OCI-LY7 (cell line): ENCODE results near the gene WNT7A. TPM values are rescaled to one million over a fixed set of nuclear protein-coding genes. Genes with fewer than 3 reads are reported as not detected.

ENCODE experiments used
- BruUV-seq: library from RNA; stranded (reverse); fragments of 400-500 nt; replicated peaks from 2 replicates; lab custom pipeline; 2021; lab: Mats Ljungman, UMichigan
- CTCF ChIA-PET: fragments of 300-600 bp; sonication (Branson Sonifier 250); formaldehyde crosslinking; loops from one replicate; lab custom pipeline; 2022; ENCODE audit warnings: antibody characterized with exemption; ENCODE audit not compliant: unreplicated experiment; lab: Charles Lee
- POLR2A ChIA-PET: fragments of 300-600 bp; sonication (Branson Sonifier 250); formaldehyde crosslinking; loops from one replicate; lab custom pipeline; 2022; ENCODE audit warnings: antibody characterized with exemption; lab: Charles Lee
- DNase-seq: peaks from one replicate; pipeline ENCODE4 v3.0.0-alpha.2; 2015; ENCODE audit warnings: low spot score
- H2AFZ ChIP-seq: fragments of 200-600 bp; sonication (generic), shearing (Covaris generic); 2 replicates; pipeline ENCODE4 v1.6.1; 2014; ENCODE audit warnings: mild to moderate bottlenecking, antibody characterized with exemption, low read length, moderate library complexity
- H3K27ac ChIP-seq: fragments of 200-600 bp; sonication (generic); 2 replicates; pipeline ENCODE4 v1.5.1; 2014; ENCODE audit warnings: mixed run types, low read depth, mild to moderate bottlenecking, moderate library complexity, low read length, inconsistent platforms; ENCODE audit not compliant: poor library complexity, severe bottlenecking
- H3K36me3 ChIP-seq: fragments of 200-600 bp; sonication (generic); 2 replicates; pipeline ENCODE4 v1.6.1; 2014; ENCODE audit warnings: mild to moderate bottlenecking, antibody characterized with exemption, low read length, moderate library complexity, mixed read lengths; ENCODE audit not compliant: insufficient read depth
- H3K4me1 ChIP-seq: fragments of 200-600 bp; sonication (generic); 2 replicates; pipeline ENCODE4 v1.5.1; 2014; ENCODE audit warnings: mild to moderate bottlenecking, low read length; ENCODE audit not compliant: insufficient read depth, poor library complexity, severe bottlenecking
- H3K4me2 ChIP-seq: fragments of 200-600 bp; sonication (generic); 2 replicates; pipeline ENCODE4 v1.6.1; 2014; ENCODE audit warnings: mild to moderate bottlenecking, low read length
- H3K4me3 ChIP-seq: fragments of 200-600 bp; sonication (generic); 2 replicates; pipeline ENCODE4 v1.5.1; 2014; ENCODE audit warnings: mild to moderate bottlenecking, low read depth, low read length; ENCODE audit not compliant: poor library complexity, severe bottlenecking
- H3K79me2 ChIP-seq: fragments of 200-600 bp; sonication (generic); 2 replicates; pipeline ENCODE4 v1.6.1; 2016; ENCODE audit warnings: low read depth, mild to moderate bottlenecking, low read length, moderate library complexity, mixed read lengths; ENCODE audit not compliant: insufficient read depth
- H3K9me2 ChIP-seq: fragments of 200-600 bp; sonication (generic); 2 replicates; pipeline ENCODE4 v1.6.1; 2016; ENCODE audit warnings: mild to moderate bottlenecking, low read length, mixed read lengths; ENCODE audit not compliant: insufficient read depth
- H3K9me3 ChIP-seq: fragments of 200-600 bp; sonication (generic); 2 replicates; pipeline ENCODE4 v1.6.1; 2014; ENCODE audit warnings: mild to moderate bottlenecking, mixed run types, low read length, mixed read lengths
- H4K20me1 ChIP-seq: fragments of 200-600 bp; sonication (generic); 2 replicates; pipeline ENCODE4 v1.6.1; 2014; ENCODE audit warnings: mild to moderate bottlenecking, antibody characterized with exemption, low read length, moderate library complexity, mixed read lengths; ENCODE audit not compliant: insufficient read depth
- EZH2phosphoT487 ChIP-seq: fragments of 200-600 bp; sonication (generic); IDR thresholded peaks from 2 replicates; pipeline ENCODE4 v1.6.1; 2018; ENCODE audit warnings: low read depth, borderline replicate concordance, mild to moderate bottlenecking, mixed run types, antibody characterized with exemption, low read length, moderate library complexity, mixed read lengths
- intact Hi-C: fragments of 100-400 bp; cut with micrococcal nuclease; formaldehyde crosslinking; loops from one replicate; pipeline ENCODE4 v1.10.0; 2022; ENCODE audit not compliant: unreplicated experiment
- total RNA-seq, 2 experiments: library from RNA; depleted of rRNA in 1 of 2; stranded (reverse); fragments of >200 nt in 1 of 2; shearing (Covaris generic) in 1 of 2; gene quantifications; 2 replicates each; pipeline ENCODE4 v1.2.3, GENCODE V29; 2014 to 2022
- TF ChIP-seq, protein P1 (sequence below): fragments of 200-600 bp; sonication (generic); conservative IDR thresholded peaks from 2 replicates; pipeline ENCODE4 v1.5.1; 2014; ENCODE audit warnings: mild to moderate bottlenecking, antibody characterized with exemption, low read length, moderate library complexity, mixed read lengths

WNT7A gene
- total RNA-seq, 2 experiments from 2014 or later = not detected

DNA sequence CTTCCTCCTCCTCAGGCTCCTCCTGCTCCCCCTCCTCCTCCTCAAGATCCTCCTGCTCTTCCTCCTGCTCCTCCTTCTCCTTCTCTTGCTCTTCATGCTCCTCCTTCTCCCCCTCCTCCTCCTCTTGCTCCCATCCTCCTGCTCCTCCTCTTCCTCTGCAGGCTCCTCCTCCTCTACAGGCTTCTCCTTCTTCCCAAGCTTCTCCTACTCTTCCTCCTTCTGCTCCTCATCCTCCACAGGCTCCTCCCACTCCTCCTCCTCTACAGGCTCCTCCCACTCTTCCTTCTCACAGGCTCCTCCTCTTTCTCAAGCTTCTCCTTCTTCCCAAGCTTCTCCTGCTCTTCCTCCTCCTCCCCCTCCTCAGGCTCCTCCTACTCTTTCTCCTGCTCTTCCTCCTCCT is 47.7 kb downstream of the WNT7A start:
- intact Hi-C loops = no loop called here
- Histone ChIP-seq H3K36me3 (no peaks in the 10 kb centered on the region), H3K27ac (no peak overlapping the region), H3K4me3 (no peak overlapping the region), H4K20me1 (no peaks in the 10 kb centered on the region), H3K9me2 (no peaks in the 10 kb centered on the region), H3K4me2 (no peak overlapping the region), H3K9me3 (no peaks in the 10 kb centered on the region), H2AFZ (no peak overlapping the region), H3K4me1 (no peaks in the 10 kb centered on the region), H3K79me2 (no peaks in the 10 kb centered on the region)
- no peak for DNase-seq
- BruUV-seq = no TSS peak
- POLR2A ChIA-PET = interaction anchor here (0.6 kb wide), 1 partner anchor 70 kb away, joined by 4 read pairs; no protein-coding TSS in a partner anchor
- TF ChIP-seq, protein P1, sequence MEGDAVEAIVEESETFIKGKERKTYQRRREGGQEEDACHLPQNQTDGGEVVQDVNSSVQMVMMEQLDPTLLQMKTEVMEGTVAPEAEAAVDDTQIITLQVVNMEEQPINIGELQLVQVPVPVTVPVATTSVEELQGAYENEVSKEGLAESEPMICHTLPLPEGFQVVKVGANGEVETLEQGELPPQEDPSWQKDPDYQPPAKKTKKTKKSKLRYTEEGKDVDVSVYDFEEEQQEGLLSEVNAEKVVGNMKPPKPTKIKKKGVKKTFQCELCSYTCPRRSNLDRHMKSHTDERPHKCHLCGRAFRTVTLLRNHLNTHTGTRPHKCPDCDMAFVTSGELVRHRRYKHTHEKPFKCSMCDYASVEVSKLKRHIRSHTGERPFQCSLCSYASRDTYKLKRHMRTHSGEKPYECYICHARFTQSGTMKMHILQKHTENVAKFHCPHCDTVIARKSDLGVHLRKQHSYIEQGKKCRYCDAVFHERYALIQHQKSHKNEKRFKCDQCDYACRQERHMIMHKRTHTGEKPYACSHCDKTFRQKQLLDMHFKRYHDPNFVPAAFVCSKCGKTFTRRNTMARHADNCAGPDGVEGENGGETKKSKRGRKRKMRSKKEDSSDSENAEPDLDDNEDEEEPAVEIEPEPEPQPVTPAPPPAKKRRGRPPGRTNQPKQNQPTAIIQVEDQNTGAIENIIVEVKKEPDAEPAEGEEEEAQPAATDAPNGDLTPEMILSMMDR = no peak
- TF ChIP-seq EZH2phosphoT487 = no peak
- CTCF ChIA-PET = no interaction called here

DNA sequence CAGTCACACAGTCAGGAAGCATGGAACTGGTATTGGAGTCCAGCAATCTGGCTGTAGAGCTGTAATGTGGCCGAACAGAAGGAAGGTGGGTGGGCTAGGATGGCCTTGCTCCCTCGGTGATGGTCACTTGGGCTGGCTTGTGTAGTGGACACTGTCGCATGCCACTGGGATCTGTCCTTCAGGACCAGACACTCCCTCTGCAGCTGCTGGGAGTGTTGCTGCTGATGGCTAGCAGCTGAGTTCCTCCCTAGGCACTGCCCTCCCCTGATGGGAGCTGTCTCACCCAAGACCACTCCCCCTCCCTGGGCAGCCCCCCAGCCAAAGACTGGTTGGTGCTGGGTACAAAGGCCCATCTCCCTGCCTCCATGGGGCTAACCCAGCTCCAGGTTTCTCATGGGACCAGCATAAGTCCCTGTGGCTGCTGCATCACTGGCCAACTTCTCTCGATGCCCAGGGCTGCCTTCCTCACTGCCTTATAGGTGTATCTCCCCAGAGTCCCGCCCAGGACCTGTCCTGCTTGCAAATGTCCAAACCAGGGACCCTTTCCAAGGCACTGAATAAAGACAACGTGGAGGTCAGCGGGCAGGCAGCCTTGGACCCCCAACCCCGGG is 48.4 kb downstream of the WNT7A start:
- H3K9me3 ChIP-seq = no peaks in the 10 kb centered on the region
- H3K4me3 ChIP-seq = no peak overlapping the region
- H3K79me2 ChIP-seq = no peaks in the 10 kb centered on the region
- no peaks in the 10 kb centered on the region for H3K4me1 ChIP-seq
- DNase-seq = no peak
- no peaks in the 10 kb centered on the region for H4K20me1 ChIP-seq
- no peak overlapping the region for H3K4me2 ChIP-seq
- H3K27ac ChIP-seq = no peak overlapping the region
- no TSS peak for BruUV-seq
- intact Hi-C loops = no loop called here
- ChIA-PET POLR2A (interaction anchor here (0.6 kb wide), 1 partner anchor 70 kb away, joined by 4 read pairs; no protein-coding TSS in a partner anchor), CTCF (no interaction called here)
- TF ChIP-seq EZH2phosphoT487 = no peak
- H2AFZ ChIP-seq = no peak overlapping the region
- H3K36me3 ChIP-seq = no peaks in the 10 kb centered on the region
- H3K9me2 ChIP-seq = no peaks in the 10 kb centered on the region

DNA sequence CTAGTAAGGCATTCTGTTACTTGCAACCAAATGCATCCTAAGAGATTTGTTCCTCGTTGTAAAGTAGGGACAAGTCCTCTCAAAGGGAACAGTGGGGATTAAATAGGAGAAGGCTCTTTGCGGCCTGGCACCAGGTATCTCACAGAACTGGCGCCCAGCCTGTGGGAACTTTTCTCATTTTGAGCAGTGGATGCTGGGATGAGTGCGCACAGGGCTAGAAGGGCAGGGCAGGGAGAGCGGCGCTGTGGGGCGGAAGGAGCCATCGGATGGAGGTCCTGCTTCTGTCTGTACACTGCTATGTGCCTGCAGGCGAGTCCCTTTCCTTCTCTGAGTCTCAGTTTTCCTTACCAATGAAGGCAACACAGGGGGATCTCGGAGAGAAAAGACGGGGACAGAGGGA is 50.6 kb downstream of the WNT7A start:
- no peak overlapping the region for H3K27ac ChIP-seq
- H3K4me3 ChIP-seq = no peak overlapping the region
- H4K20me1 ChIP-seq = no peaks in the 10 kb centered on the region
- H3K36me3 ChIP-seq = no peaks in the 10 kb centered on the region
- no peaks in the 10 kb centered on the region for H3K4me1 ChIP-seq
- CTCF ChIA-PET = no interaction called here
- POLR2A ChIA-PET = interaction anchor here (0.9 kb wide), 1 partner anchor 62 kb away, joined by 3 read pairs; no protein-coding TSS in a partner anchor
- no TSS peak for BruUV-seq
- TF ChIP-seq EZH2phosphoT487 = no peak
- TF ChIP-seq, protein P1 = no peak
- H3K4me2 ChIP-seq = no peak overlapping the region
- H3K9me3 ChIP-seq = no peaks in the 10 kb centered on the region
- H3K9me2 ChIP-seq = no peaks in the 10 kb centered on the region
- H2AFZ ChIP-seq = no peak overlapping the region
- no peaks in the 10 kb centered on the region for H3K79me2 ChIP-seq
- no peak for DNase-seq
- intact Hi-C loops = no loop called here
